Esophagus squamous epithelium (tissue), 5 donors: ENCODE results near the gene DPPA3. TPM values are rescaled to one million over a fixed set of nuclear protein-coding genes. Genes with fewer than 3 reads are reported as not detected.
A peak's percentile ranks its signal among the peaks of the same experiment; 100 is the strongest.

Experiments
- DNase-seq: peaks from one replicate; lab custom pipeline; 2025; lab: John Stamatoyannopoulos, UW
- H3K27ac ChIP-seq, 4 donors: fragments of 200-600 bp; sonication (generic); one replicate each; pipeline ENCODE4 v1.5.1; 2016 to 2019; ENCODE audit warnings: mild to moderate bottlenecking in 1 of 4
- H3K27me3 ChIP-seq, 4 donors: fragments of 200-600 bp; sonication (generic); 1 replicate in 3 of 4; 2 replicates in 1 of 4; pipeline versions ENCODE4 v1.5.1 to v1.6.0; 2017 to 2021; ENCODE audit warnings: antibody characterized with exemption in 1 of 4
- H3K36me3 ChIP-seq, 3 donors: fragments of 200-600 bp; sonication (generic); one replicate each; pipeline ENCODE4 v1.5.1; 2016 to 2019
- H3K4me1 ChIP-seq, 3 donors: fragments of 200-600 bp; sonication (generic); one replicate each; pipeline ENCODE4 v1.5.1; 2017 to 2019
- H3K4me3 ChIP-seq, 4 donors: fragments of 200-600 bp; sonication (generic); 1 replicate in 3 of 4; 2 replicates in 1 of 4; pipeline ENCODE4 v1.5.1; 2016 to 2019; ENCODE audit warnings: mild to moderate bottlenecking in 2 of 4, moderate library complexity in 1 of 4
- H3K9me3 ChIP-seq, 3 donors: fragments of 200-600 bp; sonication (generic); one replicate each; pipeline ENCODE4 v1.5.1; 2016 to 2019
- CTCF ChIP-seq, 6 experiments: fragments of 450-650 bp in 4 of 6; fragments of 200-600 bp in 2 of 6; sonication (generic) in 2 of 6; IDR thresholded peaks; one replicate each; pipeline ENCODE4 v1.5.1; 2016 to 2019; ENCODE audit warnings: antibody characterized with exemption in 6 of 6, mild to moderate bottlenecking in 4 of 6, moderate library complexity in 4 of 6
- POLR2A ChIP-seq, 4 donors: fragments of 450-650 bp; IDR thresholded peaks; one replicate each; pipeline ENCODE4 v1.6.1; 2017; ENCODE audit warnings: antibody characterized with exemption in 4 of 4, mild to moderate bottlenecking in 4 of 4, moderate library complexity in 3 of 4
- WGBS, 2 donors: methylation state at CpG; one replicate each; pipeline ENCODE4 v1.1.5; 2018; 5-methylcytosine and 5-hydroxymethylcytosine counted together
- intact Hi-C: fragments of 100-400 bp; cut with DNase I; formaldehyde crosslinking; loops from one replicate; pipeline ENCODE4 v1.15.0; 2022
- total RNA-seq, 4 donors: library from RNA; depleted of rRNA; stranded (reverse); fragments of >200 nt; gene quantifications; one replicate each; pipeline ENCODE4 v1.1.0, GENCODE V29; 2016
- donor health status: DM: yes; HTN: yes; CAD: no.

The DPPA3 gene
- total RNA-seq, 4 donors from 2014 or later: not detected

DNA sequence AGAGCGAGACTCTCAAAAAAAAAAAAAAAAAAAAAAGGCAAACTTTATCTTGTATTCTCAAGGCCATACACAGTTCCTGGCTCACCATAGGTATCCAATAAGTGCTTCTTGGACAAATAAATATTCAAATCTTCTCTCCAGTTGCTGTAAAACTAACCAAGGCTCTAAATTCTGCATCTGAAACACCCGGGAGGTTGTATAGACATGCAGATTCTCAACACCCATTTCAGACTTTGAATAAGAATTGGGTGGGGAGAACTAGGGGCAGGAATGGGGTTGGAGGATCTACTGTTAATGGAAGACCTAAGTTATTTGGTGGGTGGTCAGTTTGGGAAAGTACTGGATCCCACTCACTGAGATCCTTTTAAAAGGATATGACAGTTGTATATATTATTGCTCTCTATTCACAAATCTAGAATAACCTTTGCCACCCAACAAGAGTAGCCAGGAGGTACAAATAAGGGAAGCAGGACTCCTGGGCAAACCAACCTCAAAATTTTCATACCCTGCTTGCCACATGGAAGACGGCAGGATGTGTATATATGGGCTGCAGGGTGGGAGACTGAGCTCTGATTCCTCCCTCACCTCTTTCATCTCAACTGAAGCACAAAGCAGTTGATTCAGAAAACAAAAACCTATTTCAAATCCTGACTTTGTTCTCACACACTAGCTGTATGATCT is 16.5 kb upstream of the DPPA3 start:
- no peaks in the 10 kb centered on the region for H3K27me3 ChIP-seq
- TF ChIP-seq POLR2A (IDR thresholded peaks at IDR 0.05) (no peak), CTCF (IDR thresholded peaks at IDR 0.05) (no peak)
- H3K36me3 ChIP-seq: no peaks in the 10 kb centered on the region
- WGBS, 2 donors: 46 to 52% methylated on average over 3 of the region's 3 CpGs
- DNase-seq: no peak
- no peaks in the 10 kb centered on the region for H3K9me3 ChIP-seq
- no peak overlapping the region for H3K4me3 ChIP-seq
- intact Hi-C loops: no loop called here
- no peaks in the 10 kb centered on the region for H3K4me1 ChIP-seq
- no peak overlapping the region for H3K27ac ChIP-seq

DNA sequence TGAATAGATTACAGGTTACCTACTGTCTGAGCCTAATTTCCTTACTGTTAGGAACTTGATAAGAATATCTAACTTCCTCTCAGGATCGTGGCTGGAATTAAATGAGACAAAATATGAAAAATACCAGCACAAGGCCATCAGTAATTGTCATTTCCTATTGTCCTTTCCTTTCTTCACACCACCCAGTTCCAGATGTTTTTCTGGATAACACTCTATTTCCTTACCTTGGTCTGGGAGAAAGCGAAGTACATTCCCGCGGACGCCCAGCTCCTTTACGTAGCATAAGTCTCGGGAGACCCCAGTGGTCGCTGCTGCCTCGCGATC is 16.0 kb upstream of the DPPA3 start:
- DNase-seq: no peak
- WGBS, 2 donors: 37 to 68% methylated on average over 9 to 10 of the region's 10 CpGs
- Histone ChIP-seq H3K4me3 (no peak overlapping the region), H3K4me1 (no peaks in the 10 kb centered on the region), H3K27me3 (no peaks in the 10 kb centered on the region), H3K36me3 (no peaks in the 10 kb centered on the region), H3K27ac (peak overlapping the region in 1 of 4 donors; percentile 33), H3K9me3 (no peaks in the 10 kb centered on the region)
- no peak for TF ChIP-seq POLR2A (IDR thresholded peaks at IDR 0.05)
- TF ChIP-seq CTCF (IDR thresholded peaks at IDR 0.05): no peak
- intact Hi-C loops: no loop called here

GRCh38 chr12:7695566-7696197 is 15.6 kb upstream of the DPPA3 start, which contains the start of gene GDF3:
Gene GDF3, minus strand, starts transcription at chr12:7695775. Its CDS starts 47 bp downstream, at chr12:7695728.
- peak within 1 kb of the TSS in 1 of 4 donors; percentile 33 for H3K27ac ChIP-seq
- no peaks in the 10 kb centered on the region for H3K27me3 ChIP-seq
- no peaks in the 10 kb centered on the region for H3K36me3 ChIP-seq
- no peak for TF ChIP-seq CTCF (IDR thresholded peaks at IDR 0.05)
- TF ChIP-seq POLR2A (IDR thresholded peaks at IDR 0.05): no peak
- H3K4me1 ChIP-seq: no peaks in the 10 kb centered on the region
- H3K4me3 ChIP-seq: no peak within 1 kb of the TSS
- 36 to 42% methylated on average over 7 of the region's 7 CpGs for WGBS, 2 donors
- no peaks in the 10 kb centered on the region for H3K9me3 ChIP-seq
- DNase-seq: no peak
- intact Hi-C loops: no loop called here

DNA sequence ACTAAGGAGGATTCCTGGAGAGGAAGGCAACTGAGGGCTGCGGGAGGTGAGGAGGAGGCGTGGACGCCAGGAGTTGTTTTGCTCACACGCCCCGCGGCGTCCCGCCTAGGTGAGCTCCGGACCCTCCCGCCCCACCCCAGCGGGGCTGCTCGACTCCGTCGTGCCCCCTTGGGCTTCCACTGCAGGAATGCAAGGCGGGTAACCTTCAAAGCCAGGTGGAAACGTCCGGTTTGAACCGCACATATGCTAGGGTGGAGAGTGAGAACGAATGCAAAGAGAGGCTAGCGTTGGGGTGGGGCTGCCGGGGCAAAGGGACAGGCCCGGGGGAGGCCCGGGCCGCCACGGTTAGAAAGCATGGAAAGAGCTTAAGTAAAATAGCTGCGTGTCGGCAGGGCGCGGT is 5.4 kb upstream of the DPPA3 start:
- no peak for DNase-seq
- H3K4me3 ChIP-seq: no peak overlapping the region
- no peaks in the 10 kb centered on the region for H3K4me1 ChIP-seq
- intact Hi-C loops: no loop called here
- no peaks in the 10 kb centered on the region for H3K27me3 ChIP-seq
- H3K36me3 ChIP-seq: no peaks in the 10 kb centered on the region
- no peak for TF ChIP-seq CTCF (IDR thresholded peaks at IDR 0.05)
- no peak for TF ChIP-seq POLR2A (IDR thresholded peaks at IDR 0.05)
- no peak overlapping the region for H3K27ac ChIP-seq
- no peaks in the 10 kb centered on the region for H3K9me3 ChIP-seq
- 90 to 94% methylated on average over 13 to 24 of the region's 29 CpGs for WGBS, 2 donors

DNA sequence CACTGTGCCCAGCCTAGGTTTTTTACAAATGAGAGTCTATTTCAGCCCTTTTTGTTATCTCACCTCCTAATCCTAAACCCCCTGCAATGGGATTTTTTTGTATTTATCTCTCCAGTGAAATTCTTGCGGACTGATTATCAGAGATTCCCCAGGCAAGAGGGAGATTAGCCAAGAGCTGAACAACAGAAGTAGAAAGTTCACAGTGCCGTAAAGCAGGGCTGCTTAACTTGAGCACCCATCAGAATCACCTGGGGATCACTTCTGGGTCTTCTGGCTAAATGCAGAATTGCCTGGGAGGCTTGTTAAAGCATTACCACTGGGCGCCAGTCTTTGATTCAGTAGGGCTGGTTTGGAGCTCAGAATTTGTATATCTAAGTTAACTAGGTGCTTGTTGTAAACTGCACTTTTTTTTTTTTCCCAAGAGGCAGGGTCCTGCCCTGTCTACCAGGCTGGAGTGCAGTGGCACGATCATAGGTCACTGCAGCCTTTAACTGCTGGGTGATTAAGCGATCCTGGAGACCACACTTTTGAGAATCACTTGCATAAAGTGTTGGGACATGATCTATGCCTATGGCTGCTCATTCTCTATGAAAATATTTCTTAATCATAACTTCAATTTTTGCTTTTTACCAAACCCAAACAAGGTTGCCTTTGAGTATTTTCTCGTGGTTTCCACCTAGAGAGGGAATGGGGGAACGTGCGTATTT is 1.1 kb upstream of the DPPA3 start:
- intact Hi-C loops: no loop called here
- 48 to 69% methylated on average over 7 to 8 of the region's 8 CpGs for WGBS, 2 donors
- H3K36me3 ChIP-seq: no peaks in the 10 kb centered on the region

More for the DNA sequence above, 1.1 kb upstream of the DPPA3 start:
- Histone ChIP-seq H3K9me3 (no peaks in the 10 kb centered on the region), H3K4me3 (no peak overlapping the region), H3K27ac (no peak overlapping the region), H3K27me3 (no peaks in the 10 kb centered on the region), H3K4me1 (no peaks in the 10 kb centered on the region)
- DNase-seq: no peak
- TF ChIP-seq POLR2A (IDR thresholded peaks at IDR 0.05): no peak
- TF ChIP-seq CTCF (IDR thresholded peaks at IDR 0.05): no peak
